Measurements from ENCODE around the gene TFCP2L1. TPM values are rescaled to one million over a fixed set of nuclear protein-coding genes. Genes with fewer than 3 reads are reported as not detected.
A peak's percentile ranks its signal among the peaks of the same experiment; 100 is the strongest.
"Not testable (repeated sequence)": the region's sequence is repeated elsewhere in the genome, so short reads cannot be mapped to it uniquely, and the experiment has no call there.

Gene TFCP2L1
- total RNA-seq, 1 donor from 2014 or later: 3.1 TPM

GRCh38 chr2:121227381-121228144 is 57.4 kb downstream of the TFCP2L1 start:
- DNase-seq (ENCODE audit: low spot score): not testable (repeated sequence)

- not testable (repeated sequence) for DNase-seq (ENCODE audit: low spot score)
Measured at GRCh38 chr2:121225681-121226080, 59.3 kb downstream of the TFCP2L1 start.

- DNase-seq (ENCODE audit: low spot score): no peak
Measured at GRCh38 chr2:121220995-121221394, 64.0 kb downstream of the TFCP2L1 start.

- no peak for DNase-seq (ENCODE audit: low spot score)
Measured at GRCh38 chr2:121219866-121220265, 65.1 kb downstream of the TFCP2L1 start.

GRCh38 chr2:121218386-121218938 is 66.5 kb downstream of the TFCP2L1 start:
- DNase-seq (ENCODE audit: low spot score): no peak

GRCh38 chr2:121217627-121218026 is 67.4 kb downstream of the TFCP2L1 start:
- no peak for DNase-seq (ENCODE audit: low spot score)

GRCh38 chr2:121214296-121214695 is 70.7 kb downstream of the TFCP2L1 start:
- DNase-seq (ENCODE audit: low spot score): no peak

GRCh38 chr2:121213386-121213785 is 71.6 kb downstream of the TFCP2L1 start:
- DNase-seq (ENCODE audit: low spot score): no peak

- no peak for DNase-seq (ENCODE audit: low spot score)
Measured at GRCh38 chr2:121212661-121213325, 72.2 kb downstream of the TFCP2L1 start.

- DNase-seq (ENCODE audit: low spot score): no peak
Measured at GRCh38 chr2:121211689-121212151, 73.3 kb downstream of the TFCP2L1 start.

GRCh38 chr2:121211251-121211650 is 73.8 kb downstream of the TFCP2L1 start:
- DNase-seq (ENCODE audit: low spot score): no peak

- no peak for DNase-seq (ENCODE audit: low spot score)
Measured at GRCh38 chr2:121210691-121211090, 74.3 kb downstream of the TFCP2L1 start.

- no peak for DNase-seq (ENCODE audit: low spot score)
Measured at GRCh38 chr2:121209014-121209610, 75.9 kb downstream of the TFCP2L1 start.

GRCh38 chr2:121207494-121207893 is 77.5 kb downstream of the TFCP2L1 start:
- no peak for DNase-seq (ENCODE audit: low spot score)

- no peak for DNase-seq (ENCODE audit: low spot score)
Measured at GRCh38 chr2:121205321-121205942, 79.6 kb downstream of the TFCP2L1 start.

GRCh38 chr2:121203591-121204249 is 81.3 kb downstream of the TFCP2L1 start:
- no peak for DNase-seq (ENCODE audit: low spot score)

GRCh38 chr2:121202541-121203310 is 82.3 kb downstream of the TFCP2L1 start:
- DNase-seq (ENCODE audit: low spot score): no peak

GRCh38 chr2:121201796-121202195 is 83.2 kb downstream of the TFCP2L1 start:
- DNase-seq (ENCODE audit: low spot score): no peak

- peak; percentile 62 for DNase-seq (ENCODE audit: low spot score)
Measured at GRCh38 chr2:121200419-121201315, 84.3 kb downstream of the TFCP2L1 start.
